Effector CD4-positive, alpha-beta T cell (primary cell): ENCODE results near the gene MST1R.
A peak's percentile ranks its signal among the peaks of the same experiment; 100 is the strongest.

Source experiments
- DNase-seq: peaks from one replicate; pipeline ENCODE4 v3.0.0-alpha.2; 2020

The MST1R gene

DNA sequence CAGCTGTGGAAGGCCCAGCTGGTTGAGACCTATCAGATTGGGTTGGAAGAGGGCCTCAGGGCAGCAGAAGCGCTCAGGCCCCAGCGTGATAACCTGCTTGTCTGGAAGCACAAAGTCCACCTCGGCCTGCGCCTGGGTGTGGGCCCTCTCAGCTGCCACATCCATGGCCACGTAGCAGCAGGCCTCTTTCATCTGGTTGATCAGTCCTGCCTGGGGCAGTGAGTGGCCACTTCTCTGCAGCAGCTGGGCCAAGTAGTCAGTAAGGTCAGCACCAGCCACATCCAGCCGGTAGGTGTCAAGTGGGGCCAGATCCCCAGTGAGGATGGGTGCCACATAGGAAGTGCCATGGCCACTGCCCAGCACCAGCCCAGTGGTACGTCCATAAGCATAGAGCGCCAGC, 30.1 kb downstream of the MST1R start:
- DNase-seq, result no peak

GRCh38 chr3:49872801-49873281, 30.8 kb downstream of the MST1R start:
- no peak for DNase-seq

DNA sequence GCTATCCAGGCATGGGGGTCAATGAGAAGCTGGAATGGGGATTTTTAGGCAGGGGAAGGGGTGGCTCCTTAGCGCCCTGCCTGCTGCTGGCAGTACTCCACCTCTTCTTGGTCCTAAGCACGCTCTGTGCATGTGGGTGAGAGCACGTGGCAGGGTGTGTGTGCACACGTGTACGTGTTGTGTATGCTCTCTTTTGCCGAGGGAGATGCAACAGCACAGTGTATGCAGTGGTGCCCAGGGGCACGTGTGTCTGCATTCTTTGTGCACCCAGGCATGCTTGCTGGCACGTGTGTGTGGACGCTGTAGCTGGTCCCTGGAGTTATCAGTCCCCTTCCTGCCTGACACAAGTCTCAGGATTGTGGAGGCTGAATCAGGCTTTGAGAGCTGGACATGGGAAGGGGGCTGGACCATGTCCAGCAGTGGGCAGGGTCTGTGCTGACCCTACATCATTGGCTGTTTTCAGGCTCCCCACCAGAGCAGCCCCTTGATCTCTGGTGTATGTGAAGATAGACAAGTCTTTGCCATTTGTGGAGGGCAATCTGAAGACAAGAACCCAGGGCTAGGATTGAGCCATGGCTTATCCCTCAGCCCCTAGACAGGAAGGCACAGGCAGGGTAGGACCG, 32.0 kb downstream of the MST1R start:
- no peak for DNase-seq

DNA sequence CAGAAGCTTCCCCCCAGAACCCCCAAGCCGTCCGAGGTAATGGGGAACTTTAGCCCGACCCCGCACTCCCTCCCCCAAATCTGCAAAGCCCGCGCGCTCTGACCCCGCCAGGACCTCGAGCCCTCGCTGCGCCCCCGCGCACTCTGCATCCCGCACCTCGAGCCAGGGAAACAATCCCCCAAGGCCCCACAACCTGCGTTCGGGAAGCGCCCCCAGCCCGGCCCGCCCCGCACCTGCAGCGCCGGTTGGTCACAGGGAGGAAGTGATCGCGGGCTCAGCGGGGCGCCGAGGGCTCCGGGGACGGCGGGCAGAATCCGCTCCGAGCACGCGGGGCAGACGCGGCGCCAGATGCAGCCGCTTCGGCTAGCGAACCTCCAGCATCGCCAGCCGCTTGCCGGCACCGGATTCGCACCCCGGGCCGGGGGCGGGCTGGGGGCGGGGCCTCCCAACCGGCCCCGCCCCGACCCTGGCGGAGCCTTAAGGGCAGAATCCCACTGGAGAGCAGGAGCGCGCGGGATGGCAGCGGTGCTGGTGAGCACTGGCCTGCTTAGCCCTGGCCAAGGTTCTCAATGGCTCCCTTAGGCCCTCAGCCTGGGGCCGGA, 34.0 kb downstream of the MST1R start, which contains the start of gene CAMKV:
TSS of gene CAMKV (minus strand) at position 382 of the 602 bp plus-strand sequence. CDS start 7,518 bp downstream, outside the sequence.
- DNase-seq, result peak; percentile 14

DNA sequence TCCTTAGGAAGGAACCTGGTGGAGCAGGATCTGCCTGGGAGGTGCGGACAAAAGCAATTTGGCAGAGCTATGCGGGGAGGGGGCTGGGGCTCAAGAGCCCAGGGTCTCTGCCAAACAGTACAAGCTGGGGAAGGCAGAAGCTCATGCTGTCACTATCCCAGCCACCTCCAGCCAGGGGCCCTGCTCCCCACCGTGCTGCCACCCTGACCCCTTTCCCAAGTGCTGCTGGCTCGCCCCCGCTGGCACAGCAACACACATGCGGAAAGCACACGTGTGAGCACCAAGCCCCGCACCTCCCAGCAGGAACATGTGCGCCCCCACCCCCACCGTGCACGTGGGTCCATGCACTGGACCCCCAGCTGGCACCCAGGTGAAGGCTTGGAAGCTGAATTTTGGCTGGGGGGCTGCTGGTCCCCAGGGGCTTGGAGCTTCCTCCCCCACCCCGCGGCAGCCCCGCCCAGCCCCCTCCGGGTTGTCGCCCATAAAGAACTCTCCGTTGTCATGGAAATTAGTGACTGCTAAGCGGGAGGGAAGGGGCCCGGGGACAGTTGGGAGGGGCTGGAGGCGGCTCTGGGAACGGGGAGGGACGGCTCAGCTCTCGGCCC, 34.7 kb downstream of the MST1R start:
- DNase-seq, result no peak

GRCh38 chr3:49867871-49868321, 35.8 kb downstream of the MST1R start:
- DNase-seq, result no peak

DNA sequence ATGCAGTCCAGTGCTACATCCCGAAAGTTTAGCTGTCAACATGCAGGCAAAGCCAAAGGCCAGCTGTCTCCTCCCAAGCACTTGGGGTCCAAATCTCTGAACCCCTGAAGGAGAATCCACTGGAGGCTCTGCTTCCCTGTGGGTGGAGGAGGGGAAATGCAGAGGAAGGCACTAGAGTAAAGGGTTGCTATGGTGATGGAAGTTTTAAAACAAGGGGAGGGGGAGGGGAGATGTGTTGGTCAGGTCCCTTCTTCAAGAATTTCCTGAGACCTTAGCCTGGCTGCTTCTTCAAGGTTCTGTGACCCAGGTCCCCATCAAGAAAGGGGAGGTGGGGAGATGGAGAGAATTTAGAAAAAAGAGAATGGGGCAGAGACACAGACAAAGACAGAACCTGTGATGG, 36.3 kb downstream of the MST1R start:
- no peak for DNase-seq

DNA sequence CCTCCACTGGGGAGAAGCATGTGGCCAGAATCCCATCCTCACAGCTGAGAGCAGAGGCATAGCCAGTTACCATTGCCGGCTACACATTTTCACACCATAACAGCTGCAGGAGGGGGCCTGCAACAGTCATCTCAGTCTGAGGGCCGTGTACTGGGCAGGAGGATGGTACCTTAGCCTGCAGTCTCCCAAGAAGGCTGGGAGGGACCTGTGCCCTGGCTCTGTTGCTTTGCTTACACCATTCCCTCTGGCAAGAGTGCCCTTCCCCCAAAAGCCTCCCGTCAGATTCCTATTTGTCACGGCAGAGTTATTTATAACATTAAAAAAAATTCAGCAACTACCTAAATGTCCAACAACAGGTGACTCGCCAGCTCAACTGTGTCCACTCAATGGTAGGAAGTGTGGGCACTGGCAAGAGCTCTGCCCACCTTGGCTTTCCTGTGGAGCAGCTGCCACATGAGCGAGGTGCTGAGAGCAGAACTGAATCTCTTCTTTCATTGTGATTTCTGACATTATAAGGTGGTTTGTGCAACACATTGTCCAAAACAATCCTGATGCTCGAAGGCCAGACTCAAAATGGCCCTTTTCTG, 38.4 kb downstream of the MST1R start:
- no peak for DNase-seq

DNA sequence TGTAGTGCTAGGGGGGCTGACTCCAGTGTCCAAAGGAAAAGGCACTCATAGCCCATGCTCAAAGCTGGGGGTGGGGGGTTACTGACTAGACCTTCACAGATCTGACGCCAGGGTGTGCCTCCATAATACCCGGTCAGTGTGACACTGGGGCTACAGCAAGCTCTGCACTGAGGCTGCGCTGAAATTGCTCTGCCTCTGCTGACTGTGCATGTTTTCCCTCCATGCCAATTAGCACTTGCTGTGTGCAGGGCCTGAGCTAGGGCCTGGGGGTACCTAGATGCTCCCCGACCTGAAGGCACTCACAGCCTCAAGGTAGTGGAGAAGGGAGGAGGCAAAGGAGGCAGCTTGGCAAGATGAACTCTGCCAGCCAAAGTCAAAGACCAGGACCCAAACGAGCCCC, 39.2 kb downstream of the MST1R start:
- DNase-seq, result no peak

GRCh38 chr3:49859576-49860305, 43.9 kb downstream of the MST1R start:
- DNase-seq, result no peak

DNA sequence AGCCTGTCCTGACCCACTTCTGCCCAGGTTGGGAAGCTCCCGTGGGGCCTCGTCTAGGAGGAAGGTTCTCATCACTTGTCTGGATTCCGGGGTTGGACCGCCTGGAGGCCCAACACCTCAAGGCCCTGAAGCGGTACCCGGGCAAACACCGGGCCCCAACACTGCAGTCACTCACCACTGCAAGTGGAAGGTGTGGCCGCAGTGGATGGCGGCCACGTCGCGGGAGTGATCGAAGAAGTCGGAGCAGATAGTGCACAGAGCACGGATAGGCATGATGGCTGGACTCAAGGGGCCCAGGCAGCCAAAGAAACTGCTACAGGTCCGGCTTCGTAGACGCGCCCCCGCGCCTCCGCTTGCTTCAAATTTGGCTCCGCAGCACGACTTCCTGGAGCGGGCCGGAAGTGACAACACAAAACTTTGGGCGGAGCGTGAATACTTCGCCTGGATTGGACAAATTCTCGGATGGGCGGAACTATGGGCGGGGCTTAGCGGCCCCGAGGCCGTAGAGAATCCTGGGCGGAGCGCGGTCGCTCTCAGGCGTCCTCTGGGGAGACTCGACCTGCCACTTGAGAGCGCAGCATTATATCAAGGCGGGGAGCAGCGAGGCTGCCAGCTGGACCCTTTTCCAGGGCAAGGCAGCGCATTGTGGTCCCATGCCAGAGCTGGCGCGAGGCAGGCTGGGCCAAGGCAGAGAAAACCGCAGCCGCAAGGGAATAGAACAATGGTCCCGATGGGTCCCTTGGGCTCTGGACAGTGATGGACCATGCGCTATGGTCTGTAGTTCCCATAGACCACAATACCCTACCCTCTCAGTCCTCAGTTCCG, 47.3 kb downstream of the MST1R start, which contains the start of gene TRAIP:
TSS of gene TRAIP (minus strand) at position 384 of the 825 bp plus-strand sequence. CDS start at position 273, 111 bp downstream.
- peak; percentile 89 for DNase-seq

DNA sequence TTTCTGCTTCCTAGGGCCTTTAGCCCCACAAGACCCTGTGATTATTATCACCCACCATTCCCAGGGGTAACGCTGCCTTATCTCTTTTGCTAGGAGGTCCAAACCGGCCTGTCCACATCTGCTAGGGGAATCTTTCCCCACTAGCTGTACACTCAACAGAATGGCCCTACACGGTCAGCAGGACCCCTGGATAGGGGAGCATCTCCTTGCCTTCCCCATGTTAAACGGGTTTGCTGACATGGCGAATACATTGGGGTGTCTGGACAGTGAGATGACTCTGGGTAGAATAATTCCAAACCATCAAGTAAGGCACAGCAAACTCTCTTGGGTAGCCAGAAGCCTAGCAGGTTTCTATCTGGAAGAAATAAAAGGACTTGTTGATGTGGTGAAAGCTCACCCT, 48.0 kb downstream of the MST1R start:
- DNase-seq, result no peak

GRCh38 chr3:49845694-49846093, 58.0 kb downstream of the MST1R start:
- no peak for DNase-seq

DNA sequence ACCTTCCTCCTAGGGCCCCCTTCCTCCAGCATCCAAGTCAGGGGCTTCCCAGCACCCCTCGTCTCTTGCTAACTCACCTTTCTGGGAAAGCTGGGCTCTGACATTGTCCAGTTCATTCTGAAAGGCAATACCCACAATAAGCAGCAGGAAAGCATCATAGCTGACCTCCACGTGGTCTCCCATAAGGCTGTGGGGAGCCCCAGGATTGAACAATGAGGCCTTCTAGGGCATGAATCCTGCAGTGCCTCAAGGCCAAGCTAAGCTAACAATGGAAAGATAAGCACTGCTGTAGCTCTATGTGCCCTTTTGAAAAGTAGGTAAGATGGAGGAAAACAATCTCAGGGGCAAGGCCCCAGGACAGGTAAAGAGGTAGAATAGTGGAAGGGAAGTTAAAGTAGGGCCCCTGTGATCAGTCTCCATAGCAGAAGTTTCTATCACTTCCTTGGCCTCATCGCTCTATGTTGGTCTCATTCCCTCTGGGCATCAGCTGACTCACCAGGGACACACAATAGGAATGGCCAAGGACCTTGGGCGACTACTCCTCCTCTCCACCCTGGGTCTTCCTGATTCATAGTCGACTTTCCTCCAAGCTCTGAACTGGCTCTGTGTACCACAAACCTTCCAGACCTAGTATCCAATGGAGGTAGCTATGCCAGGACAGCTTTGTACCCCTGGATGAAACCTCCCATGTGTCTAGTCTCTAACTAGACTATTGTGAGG, 59.0 kb downstream of the MST1R start:
- DNase-seq, result no peak

DNA sequence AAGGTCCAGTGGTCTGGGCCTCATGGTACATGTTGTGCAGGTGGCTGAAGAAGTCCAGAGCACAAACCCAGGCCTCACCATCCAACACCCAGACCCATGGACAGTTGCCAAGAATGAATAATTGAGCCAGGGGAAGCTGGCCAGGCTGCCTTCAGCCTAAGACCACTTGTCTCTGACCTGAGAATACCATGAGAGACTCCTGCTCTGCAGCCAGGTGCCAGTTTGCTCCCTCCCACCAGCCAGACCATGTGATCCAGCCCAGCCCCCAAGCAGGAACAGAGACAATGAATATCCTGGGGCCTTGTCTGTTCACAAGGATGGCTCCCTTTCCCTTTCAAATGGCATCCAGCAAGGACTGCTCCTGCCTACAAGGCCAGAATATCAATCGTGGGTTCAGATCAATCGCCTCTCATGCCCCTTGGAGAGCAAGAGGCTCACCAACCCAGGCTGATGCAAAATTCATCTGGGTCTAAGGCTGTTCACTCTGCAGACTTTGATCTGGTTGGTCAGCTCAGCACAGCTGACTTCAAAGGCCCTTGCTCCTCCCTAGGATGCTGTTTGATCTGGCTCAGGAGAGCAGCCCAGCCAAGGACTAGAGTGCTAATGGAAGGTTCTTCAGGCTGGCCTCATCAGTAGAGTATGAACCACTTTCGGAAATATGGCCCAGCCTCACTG, 60.7 kb downstream of the MST1R start:
- DNase-seq, result no peak

- no peak for DNase-seq
Observed at GRCh38 chr3:49841806-49842205, 61.9 kb downstream of the MST1R start.

GRCh38 chr3:49841126-49841696, 62.5 kb downstream of the MST1R start:
- no peak for DNase-seq

- DNase-seq, result no peak
Observed at GRCh38 chr3:49840388-49840787, 63.3 kb downstream of the MST1R start.

DNA sequence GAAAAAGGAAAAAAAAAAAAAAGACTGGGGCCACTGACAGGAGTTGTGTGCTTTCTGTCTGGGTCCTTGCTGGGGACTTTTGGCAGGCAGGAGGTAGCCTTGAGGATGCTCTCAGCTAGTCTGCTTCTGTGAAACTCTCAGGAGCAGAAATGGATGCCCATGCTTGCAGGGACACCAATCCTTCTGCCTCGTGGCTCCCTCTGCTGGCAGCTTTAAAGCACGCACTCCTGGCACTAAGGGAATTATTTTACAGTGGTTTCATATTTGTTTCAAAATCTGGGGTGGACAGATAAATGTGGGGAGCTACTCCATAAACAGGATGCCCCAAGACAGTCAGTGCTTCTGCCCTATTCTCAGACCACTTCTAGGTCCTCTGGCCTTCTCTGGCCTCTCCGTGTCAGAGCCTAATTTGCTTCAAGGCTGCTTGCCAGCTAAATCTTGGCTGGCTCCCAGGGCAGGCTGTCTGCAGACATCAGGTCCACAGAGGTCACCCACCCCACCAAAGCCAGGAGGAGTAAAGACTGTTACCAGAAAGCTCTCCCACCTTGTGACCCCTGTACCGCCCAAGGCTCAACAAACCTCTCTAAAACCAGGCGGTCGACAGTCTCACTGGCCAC, 64.4 kb downstream of the MST1R start:
- DNase-seq, result peak; percentile 75
